GM23338 (cell line): ENCODE results near the gene KIF20B.

Experiments
- CREB1 ChIP-seq: fragments of 250-450 bp; sonication (Bioruptor Pico); IDR thresholded peaks from 2 replicates; pipeline ENCODE4 v1.5.0; 2020; ENCODE audit warnings: low read depth, mild to moderate bottlenecking, moderate library complexity
- POLR2AphosphoS5 ChIP-seq: IDR thresholded peaks from 2 replicates; pipeline ENCODE4 v1.6.1; 2016; ENCODE audit warnings: antibody characterized with exemption, low read depth
- STAT1 ChIP-seq: IDR thresholded peaks from one replicate; pipeline ENCODE4 v1.6.1; 2016; ENCODE audit warnings: antibody characterized with exemption; ENCODE audit not compliant: unreplicated experiment
- TF ChIP-seq, protein P1 (sequence below), 2 experiments: fragments of 200-600 bp in 1 of 2; sonication (generic) in 1 of 2; conservative IDR thresholded peaks; 2 replicates each; pipeline versions ENCODE4 v1.5.1 to v1.6.1; 2016 to 2017; ENCODE audit warnings: antibody characterized with exemption in 2 of 2, low read depth in 2 of 2, mild to moderate bottlenecking in 2 of 2, moderate library complexity in 1 of 2

DNA sequence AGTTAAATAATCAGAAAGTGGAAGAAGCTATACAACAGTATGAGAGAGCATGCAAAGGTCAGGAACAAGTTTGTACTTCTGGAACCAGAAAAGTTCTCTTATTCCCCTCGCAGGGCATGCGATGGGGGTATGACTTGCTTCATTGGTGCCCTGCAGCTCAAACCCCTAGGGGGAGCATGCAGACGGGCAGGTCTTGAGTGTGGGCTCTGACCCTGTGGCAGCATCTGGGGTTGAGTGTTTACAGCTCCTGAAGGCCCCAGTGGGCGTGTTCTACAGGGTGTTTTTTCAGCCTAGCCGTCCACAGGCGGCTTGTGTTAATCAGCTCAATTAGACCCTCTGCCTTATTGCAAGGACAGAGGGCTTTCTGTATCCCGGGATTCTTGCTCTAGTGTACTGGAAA is 44.5 kb downstream of the KIF20B start:
- TF ChIP-seq, protein P1, sequence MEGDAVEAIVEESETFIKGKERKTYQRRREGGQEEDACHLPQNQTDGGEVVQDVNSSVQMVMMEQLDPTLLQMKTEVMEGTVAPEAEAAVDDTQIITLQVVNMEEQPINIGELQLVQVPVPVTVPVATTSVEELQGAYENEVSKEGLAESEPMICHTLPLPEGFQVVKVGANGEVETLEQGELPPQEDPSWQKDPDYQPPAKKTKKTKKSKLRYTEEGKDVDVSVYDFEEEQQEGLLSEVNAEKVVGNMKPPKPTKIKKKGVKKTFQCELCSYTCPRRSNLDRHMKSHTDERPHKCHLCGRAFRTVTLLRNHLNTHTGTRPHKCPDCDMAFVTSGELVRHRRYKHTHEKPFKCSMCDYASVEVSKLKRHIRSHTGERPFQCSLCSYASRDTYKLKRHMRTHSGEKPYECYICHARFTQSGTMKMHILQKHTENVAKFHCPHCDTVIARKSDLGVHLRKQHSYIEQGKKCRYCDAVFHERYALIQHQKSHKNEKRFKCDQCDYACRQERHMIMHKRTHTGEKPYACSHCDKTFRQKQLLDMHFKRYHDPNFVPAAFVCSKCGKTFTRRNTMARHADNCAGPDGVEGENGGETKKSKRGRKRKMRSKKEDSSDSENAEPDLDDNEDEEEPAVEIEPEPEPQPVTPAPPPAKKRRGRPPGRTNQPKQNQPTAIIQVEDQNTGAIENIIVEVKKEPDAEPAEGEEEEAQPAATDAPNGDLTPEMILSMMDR (conservative IDR thresholded peaks at IDR 0.05; ENCODE audit: low read depth in 2 of 2), result peak; percentile 19 to 26; a peak in 2 of 4 replicates
- TF ChIP-seq CREB1 (CRISPR knock-in tag), result no peak
- no peak for TF ChIP-seq POLR2AphosphoS5
- TF ChIP-seq STAT1, result no peak
